Measurements from ENCODE around the gene MICU1. TPM values are rescaled to one million over a fixed set of nuclear protein-coding genes. Genes with fewer than 3 reads are reported as not detected.

The MICU1 gene
- total RNA-seq, 2 experiments from 2014 or later: 27.2 to 33.6 TPM

DNA sequence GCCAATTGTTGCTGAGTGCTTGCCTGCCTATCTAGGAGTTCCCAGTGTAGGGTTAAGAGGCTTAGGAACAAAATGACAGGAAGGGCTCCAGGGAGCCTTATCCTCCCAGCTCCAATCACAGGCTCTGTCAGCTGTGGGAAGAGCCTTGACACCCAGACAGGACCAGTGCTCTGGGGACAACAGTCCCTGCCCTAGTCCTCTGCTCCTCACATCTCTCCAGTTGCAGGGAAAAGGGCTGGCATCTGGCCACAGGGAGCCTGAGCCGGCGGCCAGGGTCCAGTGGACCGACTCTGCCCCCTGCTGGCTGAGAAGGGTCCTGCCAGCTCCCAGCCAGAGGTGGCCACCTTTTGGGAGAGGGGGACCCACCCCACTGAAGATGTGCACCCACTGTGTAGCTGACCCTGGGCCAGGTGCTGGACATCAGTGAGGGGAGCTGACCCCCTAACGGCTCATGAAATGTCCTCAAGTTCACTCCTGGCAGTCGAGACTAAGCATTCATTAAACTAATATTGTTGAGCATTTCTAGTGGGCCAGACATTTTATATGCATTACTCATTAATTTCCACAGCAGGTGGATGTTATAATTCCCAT is 288.7 kb downstream of the MICU1 start:
- TF ChIP-seq EZH2phosphoT487 (IDR thresholded peaks at IDR 0.05; ENCODE audit: borderline replicate concordance, low read depth, low read length): no peak
- TF ChIP-seq, protein P1, sequence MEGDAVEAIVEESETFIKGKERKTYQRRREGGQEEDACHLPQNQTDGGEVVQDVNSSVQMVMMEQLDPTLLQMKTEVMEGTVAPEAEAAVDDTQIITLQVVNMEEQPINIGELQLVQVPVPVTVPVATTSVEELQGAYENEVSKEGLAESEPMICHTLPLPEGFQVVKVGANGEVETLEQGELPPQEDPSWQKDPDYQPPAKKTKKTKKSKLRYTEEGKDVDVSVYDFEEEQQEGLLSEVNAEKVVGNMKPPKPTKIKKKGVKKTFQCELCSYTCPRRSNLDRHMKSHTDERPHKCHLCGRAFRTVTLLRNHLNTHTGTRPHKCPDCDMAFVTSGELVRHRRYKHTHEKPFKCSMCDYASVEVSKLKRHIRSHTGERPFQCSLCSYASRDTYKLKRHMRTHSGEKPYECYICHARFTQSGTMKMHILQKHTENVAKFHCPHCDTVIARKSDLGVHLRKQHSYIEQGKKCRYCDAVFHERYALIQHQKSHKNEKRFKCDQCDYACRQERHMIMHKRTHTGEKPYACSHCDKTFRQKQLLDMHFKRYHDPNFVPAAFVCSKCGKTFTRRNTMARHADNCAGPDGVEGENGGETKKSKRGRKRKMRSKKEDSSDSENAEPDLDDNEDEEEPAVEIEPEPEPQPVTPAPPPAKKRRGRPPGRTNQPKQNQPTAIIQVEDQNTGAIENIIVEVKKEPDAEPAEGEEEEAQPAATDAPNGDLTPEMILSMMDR (conservative IDR thresholded peaks at IDR 0.05; ENCODE audit: low read length): peak; percentile 99
- H3K4me2 ChIP-seq (ENCODE audit: low read length): no peak overlapping the region
- no TSS peak for BruUV-seq (replicated peaks)
- H3K27ac ChIP-seq (ENCODE audit: low read depth, low read length, poor library complexity, severe bottlenecking): no peak overlapping the region
- intact Hi-C loops (cut with micrococcal nuclease; ENCODE audit: unreplicated experiment): loop anchor here (1.0 to 2.0 kb wide), 3 partner anchors 204 to 428 kb away; no protein-coding TSS in a partner anchor
- no peaks in the 10 kb centered on the region for H3K79me2 ChIP-seq (ENCODE audit: insufficient read depth, low read depth, low read length)
- H3K4me3 ChIP-seq (ENCODE audit: low read depth, low read length, poor library complexity, severe bottlenecking): no peak overlapping the region
- H3K4me1 ChIP-seq (ENCODE audit: insufficient read depth, low read length, poor library complexity, severe bottlenecking): peaks cover 38% of the 10 kb centered on the region
- ChIA-PET CTCF (ENCODE audit: unreplicated experiment) (interaction anchor here (0.8 to 1.8 kb wide), 3 partner anchors 62 to 204 kb away, joined by 3 to 6 read pairs (median 3); no protein-coding TSS in a partner anchor), POLR2A (interaction anchor here (0.6 to 1.9 kb wide), 4 partner anchors 77 to 382 kb away, joined by 3 to 4 read pairs (median 3); no protein-coding TSS in a partner anchor)
- H2AFZ ChIP-seq (ENCODE audit: low read length): no peak overlapping the region
- peak; percentile 67 for DNase-seq (ENCODE audit: low spot score)
- H3K9me2 ChIP-seq (ENCODE audit: insufficient read depth, low read length): no peaks in the 10 kb centered on the region
- no peaks in the 10 kb centered on the region for H3K9me3 ChIP-seq (ENCODE audit: low read length)
- H3K36me3 ChIP-seq (ENCODE audit: insufficient read depth, low read length): peaks cover 70% of the 10 kb centered on the region
- H4K20me1 ChIP-seq (ENCODE audit: insufficient read depth, low read length): no peaks in the 10 kb centered on the region

DNA sequence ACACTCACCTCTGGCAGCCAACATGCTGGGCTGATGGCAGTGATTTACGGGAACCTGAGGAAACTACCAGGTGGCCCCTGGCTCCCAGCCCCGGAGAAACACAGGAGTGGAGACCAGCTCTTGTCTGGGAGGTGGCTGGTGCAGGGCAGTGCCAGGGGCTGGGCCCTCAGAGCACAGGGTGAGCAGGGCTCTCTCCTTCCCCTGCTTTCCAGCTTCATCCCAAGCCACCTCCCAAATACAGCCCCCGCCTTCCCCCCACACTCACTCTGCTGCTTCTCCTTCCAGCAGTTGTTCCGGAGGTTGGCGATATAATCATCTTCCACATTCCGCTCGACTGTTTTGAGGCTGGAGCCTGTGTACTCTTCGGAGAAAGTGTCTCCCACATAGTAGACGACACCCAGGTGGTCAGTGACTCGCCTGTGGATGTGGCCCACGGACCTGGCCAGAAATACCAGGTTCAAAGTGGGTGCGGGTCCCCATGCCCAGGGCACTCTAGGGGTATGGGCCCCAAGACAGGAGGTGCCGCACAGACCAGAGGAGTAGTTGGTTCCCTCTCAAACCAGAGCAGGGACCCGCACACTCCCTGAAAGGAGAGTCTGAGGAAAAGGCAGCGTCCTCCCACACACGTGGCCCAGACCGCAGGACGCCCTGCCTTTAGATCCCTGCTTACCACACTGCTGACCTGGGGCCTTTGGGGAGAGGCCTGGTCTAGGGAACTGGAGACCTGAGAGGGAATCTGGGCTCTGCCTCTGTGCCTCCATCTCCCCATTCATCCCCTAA is 289.4 kb downstream of the MICU1 start:
- Histone ChIP-seq H2AFZ (ENCODE audit: low read length) (no peak overlapping the region), H3K4me2 (ENCODE audit: low read length) (no peak overlapping the region), H3K36me3 (ENCODE audit: insufficient read depth, low read length) (peaks cover 65% of the 10 kb centered on the region), H3K4me1 (ENCODE audit: insufficient read depth, low read length, poor library complexity, severe bottlenecking) (peaks cover 45% of the 10 kb centered on the region), H3K27ac (ENCODE audit: low read depth, low read length, poor library complexity, severe bottlenecking) (peak overlapping the region; percentile 80), H3K4me3 (ENCODE audit: low read depth, low read length, poor library complexity, severe bottlenecking) (no peak overlapping the region), H3K9me3 (ENCODE audit: low read length) (no peaks in the 10 kb centered on the region), H4K20me1 (ENCODE audit: insufficient read depth, low read length) (no peaks in the 10 kb centered on the region), H3K9me2 (ENCODE audit: insufficient read depth, low read length) (no peaks in the 10 kb centered on the region), H3K79me2 (ENCODE audit: insufficient read depth, low read depth, low read length) (no peaks in the 10 kb centered on the region)
- intact Hi-C loops (cut with micrococcal nuclease; ENCODE audit: unreplicated experiment): loop anchor here (1.0 to 2.0 kb wide), 3 partner anchors 204 to 427 kb away; no protein-coding TSS in a partner anchor
- TF ChIP-seq, protein P1 (conservative IDR thresholded peaks at IDR 0.05; ENCODE audit: low read length): no peak
- TF ChIP-seq EZH2phosphoT487 (IDR thresholded peaks at IDR 0.05; ENCODE audit: borderline replicate concordance, low read depth, low read length): no peak
- CTCF ChIA-PET (ENCODE audit: unreplicated experiment): interaction anchor here (0.6 to 1.8 kb wide), 3 partner anchors 61 to 204 kb away, joined by 3 to 6 read pairs (median 3); no protein-coding TSS in a partner anchor
- POLR2A ChIA-PET: interaction anchor here (0.7 to 5.4 kb wide), 3 partner anchors 16 to 252 kb away, joined by 3 to 91 read pairs (median 4); no protein-coding TSS in a partner anchor
- DNase-seq (ENCODE audit: low spot score): no peak
- BruUV-seq (replicated peaks): no TSS peak

All from OCI-LY7 (cell line).